Measurements from ENCODE around the gene PRKCQ.

PRKCQ gene

DNA sequence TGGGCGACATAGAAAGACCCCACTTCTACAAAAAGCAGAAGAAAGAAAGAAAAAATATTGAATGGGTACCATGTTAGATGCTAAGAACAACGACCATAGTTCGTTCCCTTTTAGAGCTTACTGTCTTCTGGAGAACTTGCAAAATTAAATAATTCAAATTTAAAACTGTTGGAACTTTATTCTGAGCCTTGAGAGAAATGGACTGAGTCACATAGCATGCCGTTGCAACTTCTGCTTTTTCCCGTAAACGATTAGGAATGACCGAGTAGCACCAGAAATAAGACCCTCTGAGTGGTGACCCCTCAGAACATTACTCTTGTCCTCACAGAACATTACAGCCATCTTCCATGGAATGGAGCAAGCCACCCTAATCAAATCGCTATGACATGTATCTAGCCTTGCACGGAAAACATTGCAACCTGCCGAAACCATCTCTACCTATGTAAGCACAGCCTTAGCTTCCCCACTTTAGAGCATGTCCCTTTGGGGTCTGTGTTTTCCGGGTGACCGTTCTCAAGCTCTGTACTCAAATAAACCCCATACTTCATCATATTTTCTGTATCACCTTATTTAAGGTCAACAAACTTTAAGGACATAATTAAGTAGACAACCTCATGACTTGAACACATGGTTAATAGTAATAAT, 179.1 kb downstream of the PRKCQ start:
- H3K9me3 Mint-ChIP-seq = no peaks in the 10 kb centered on the region
- H3K4me3 Mint-ChIP-seq = no peak overlapping the region
- H3K36me3 Mint-ChIP-seq (ENCODE audit: low read depth) = no peaks in the 10 kb centered on the region
- peaks cover 49% of the 10 kb centered on the region for H3K4me1 Mint-ChIP-seq (ENCODE audit: low read depth)
- H3K27me3 Mint-ChIP-seq = peaks cover 21% of the 10 kb centered on the region
- intact Hi-C loops (cut with micrococcal nuclease) = loop anchor here (2.0 to 10.0 kb wide), 3 partner anchors 312 to 449 kb away; partner anchors contain the start of gene RBM17
- H3K27ac Mint-ChIP-seq = peak overlapping the region; percentile 64

GRCh38 chr10:6400331-6400730, 179.7 kb downstream of the PRKCQ start:
- Mint-ChIP-seq H3K27me3 (peaks cover 21% of the 10 kb centered on the region), H3K4me1 (ENCODE audit: low read depth) (peaks cover 52% of the 10 kb centered on the region), H3K27ac (no peak overlapping the region), H3K4me3 (no peak overlapping the region), H3K9me3 (no peaks in the 10 kb centered on the region), H3K36me3 (ENCODE audit: low read depth) (no peaks in the 10 kb centered on the region)
- intact Hi-C loops (cut with micrococcal nuclease) = loop anchor here (2.0 to 10.0 kb wide), 3 partner anchors 312 to 448 kb away; partner anchors contain the start of gene RBM17

GRCh38 chr10:6399879-6400278, 180.2 kb downstream of the PRKCQ start:
- H3K27ac Mint-ChIP-seq = peak overlapping the region; percentile 63
- H3K9me3 Mint-ChIP-seq = no peaks in the 10 kb centered on the region
- intact Hi-C loops (cut with micrococcal nuclease) = loop anchor here (2.0 to 10.0 kb wide), 3 partner anchors 311 to 448 kb away; partner anchors contain the start of gene RBM17

DNA sequence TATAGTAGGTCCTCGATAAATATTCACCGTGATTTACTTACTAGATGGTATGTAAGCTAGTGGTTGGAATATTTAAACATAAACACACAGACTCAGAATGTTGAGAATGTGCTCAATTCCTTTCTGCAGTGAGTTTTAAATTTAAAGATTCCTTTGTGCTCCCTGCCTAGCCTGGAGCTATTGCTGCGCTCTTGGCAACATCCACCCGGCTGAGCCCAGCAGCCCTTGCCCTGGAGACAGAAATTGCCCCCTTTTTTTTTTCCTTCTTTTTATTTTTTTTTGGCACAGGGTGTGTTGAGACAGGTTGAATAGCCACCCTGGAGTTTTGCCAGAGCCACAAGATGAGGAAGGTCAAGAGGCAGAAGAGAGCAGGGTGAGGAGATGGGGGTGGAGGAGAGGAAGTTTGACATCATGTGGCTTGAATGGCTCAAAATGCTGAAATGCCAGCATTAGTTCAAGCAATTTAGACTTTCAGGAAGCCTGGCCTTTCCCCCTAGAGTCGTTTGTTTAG, 180.8 kb downstream of the PRKCQ start:
- H3K4me3 Mint-ChIP-seq = no peak overlapping the region

More at GRCh38 chr10:6399879-6400278, 180.2 kb downstream of the PRKCQ start:
- H3K4me3 Mint-ChIP-seq = no peak overlapping the region
- no peaks in the 10 kb centered on the region for H3K36me3 Mint-ChIP-seq (ENCODE audit: low read depth)
- H3K27me3 Mint-ChIP-seq = peaks cover 19% of the 10 kb centered on the region
- H3K4me1 Mint-ChIP-seq (ENCODE audit: low read depth) = peaks cover 52% of the 10 kb centered on the region

DNA sequence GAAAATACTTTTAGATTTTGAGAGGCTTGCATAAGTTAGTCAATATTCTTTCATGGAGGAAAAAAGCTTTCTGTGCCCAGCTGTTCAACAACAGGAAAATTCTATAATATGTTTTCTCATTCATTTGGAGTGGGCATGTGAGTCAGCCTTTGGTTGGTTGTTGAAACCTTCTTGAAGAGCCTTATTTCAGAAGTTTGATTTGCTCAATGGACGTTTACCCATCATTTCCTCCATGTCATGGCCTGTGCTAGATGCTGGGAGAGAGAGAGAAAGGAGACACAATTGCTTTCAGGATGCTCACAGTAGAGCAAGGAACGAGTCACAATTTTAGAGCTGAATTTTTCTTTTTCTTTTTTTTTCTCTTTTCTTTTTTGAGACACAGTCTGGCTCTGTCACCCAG, 181.7 kb downstream of the PRKCQ start:
- intact Hi-C loops (cut with micrococcal nuclease) = no loop called here
- peaks cover 52% of the 10 kb centered on the region for H3K4me1 Mint-ChIP-seq (ENCODE audit: low read depth)
- no peaks in the 10 kb centered on the region for H3K9me3 Mint-ChIP-seq
- no peak overlapping the region for H3K4me3 Mint-ChIP-seq
- H3K27me3 Mint-ChIP-seq = peaks cover 9% of the 10 kb centered on the region
- H3K27ac Mint-ChIP-seq = no peak overlapping the region
- H3K36me3 Mint-ChIP-seq (ENCODE audit: low read depth) = no peaks in the 10 kb centered on the region

More for the DNA sequence above, 180.8 kb downstream of the PRKCQ start:
- peak overlapping the region; percentile 63 for H3K27ac Mint-ChIP-seq
- H3K36me3 Mint-ChIP-seq (ENCODE audit: low read depth) = no peaks in the 10 kb centered on the region
- peaks cover 52% of the 10 kb centered on the region for H3K4me1 Mint-ChIP-seq (ENCODE audit: low read depth)
- H3K27me3 Mint-ChIP-seq = peaks cover 13% of the 10 kb centered on the region
- intact Hi-C loops (cut with micrococcal nuclease) = no loop called here
- H3K9me3 Mint-ChIP-seq = no peaks in the 10 kb centered on the region

DNA sequence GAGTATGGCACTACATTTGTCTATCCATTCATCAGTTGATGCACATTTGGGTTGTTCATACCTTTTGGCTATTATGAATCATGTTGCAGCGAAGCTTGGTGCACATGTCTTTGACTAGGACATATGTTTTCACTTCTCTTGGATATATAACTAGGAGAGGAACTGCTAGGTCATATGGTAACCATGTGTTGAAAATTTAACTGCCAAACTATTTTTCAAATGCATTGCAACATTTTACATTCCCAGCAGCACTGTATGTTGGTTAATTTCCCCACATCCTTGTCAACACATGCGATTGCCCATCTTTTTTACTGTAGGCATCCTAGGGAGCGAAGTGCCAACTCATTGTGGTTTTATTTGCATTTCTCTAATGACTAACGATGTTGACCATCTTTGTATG, 183.4 kb downstream of the PRKCQ start:
- intact Hi-C loops (cut with micrococcal nuclease) = no loop called here
- no peak overlapping the region for H3K4me3 Mint-ChIP-seq
- peaks cover under 1% of the 10 kb centered on the region for H3K27me3 Mint-ChIP-seq
- peaks cover 50% of the 10 kb centered on the region for H3K4me1 Mint-ChIP-seq (ENCODE audit: low read depth)
- no peaks in the 10 kb centered on the region for H3K36me3 Mint-ChIP-seq (ENCODE audit: low read depth)
- H3K27ac Mint-ChIP-seq = peak overlapping the region; percentile 37
- H3K9me3 Mint-ChIP-seq = no peaks in the 10 kb centered on the region

DNA sequence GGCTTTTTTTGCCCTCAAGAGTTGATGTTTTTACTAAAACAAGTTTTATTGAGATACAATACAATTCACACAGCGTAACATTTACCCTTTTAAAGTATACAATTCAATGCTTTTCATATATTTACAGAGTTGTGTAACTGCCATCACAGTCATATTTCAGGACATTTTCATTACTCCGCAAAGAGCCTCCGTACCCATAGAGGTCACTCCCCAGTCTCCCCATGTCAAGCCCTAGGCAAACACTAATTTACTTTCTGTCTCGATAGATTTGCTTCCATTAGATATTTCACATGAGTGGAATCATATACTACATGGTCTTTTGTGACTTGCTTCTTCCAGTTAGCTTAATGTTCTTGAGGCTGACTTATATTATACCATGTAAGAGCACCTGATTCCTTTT, 183.8 kb downstream of the PRKCQ start:
- H3K4me3 Mint-ChIP-seq = no peak overlapping the region
- H3K27ac Mint-ChIP-seq = peak overlapping the region; percentile 37
- intact Hi-C loops (cut with micrococcal nuclease) = no loop called here
- H3K4me1 Mint-ChIP-seq (ENCODE audit: low read depth) = peaks cover 50% of the 10 kb centered on the region
- H3K36me3 Mint-ChIP-seq (ENCODE audit: low read depth) = no peaks in the 10 kb centered on the region
- peaks cover under 1% of the 10 kb centered on the region for H3K9me3 Mint-ChIP-seq
- no peaks in the 10 kb centered on the region for H3K27me3 Mint-ChIP-seq

- peaks cover 51% of the 10 kb centered on the region for H3K4me1 Mint-ChIP-seq (ENCODE audit: low read depth)
- H3K9me3 Mint-ChIP-seq = peaks cover 7% of the 10 kb centered on the region
- H3K27ac Mint-ChIP-seq = no peak overlapping the region
- H3K36me3 Mint-ChIP-seq (ENCODE audit: low read depth) = no peaks in the 10 kb centered on the region
- no peaks in the 10 kb centered on the region for H3K27me3 Mint-ChIP-seq
- intact Hi-C loops (cut with micrococcal nuclease) = no loop called here
- H3K4me3 Mint-ChIP-seq = no peak overlapping the region
Measured at GRCh38 chr10:6395606-6396005, 184.5 kb downstream of the PRKCQ start.

- Mint-ChIP-seq H3K4me1 (ENCODE audit: low read depth) (peaks cover 40% of the 10 kb centered on the region), H3K9me3 (peaks cover 22% of the 10 kb centered on the region), H3K27ac (no peak overlapping the region), H3K36me3 (ENCODE audit: low read depth) (peaks cover 5% of the 10 kb centered on the region), H3K4me3 (no peak overlapping the region), H3K27me3 (no peaks in the 10 kb centered on the region)
- intact Hi-C loops (cut with micrococcal nuclease) = no loop called here
Measured at GRCh38 chr10:6394084-6394483, 186.0 kb downstream of the PRKCQ start.

GRCh38 chr10:6393168-6393567, 186.9 kb downstream of the PRKCQ start:
- Mint-ChIP-seq H3K4me3 (no peak overlapping the region), H3K27ac (no peak overlapping the region), H3K9me3 (peaks cover 27% of the 10 kb centered on the region), H3K27me3 (no peaks in the 10 kb centered on the region), H3K36me3 (ENCODE audit: low read depth) (peaks cover 5% of the 10 kb centered on the region), H3K4me1 (ENCODE audit: low read depth) (peaks cover 38% of the 10 kb centered on the region)
- intact Hi-C loops (cut with micrococcal nuclease) = no loop called here

DNA sequence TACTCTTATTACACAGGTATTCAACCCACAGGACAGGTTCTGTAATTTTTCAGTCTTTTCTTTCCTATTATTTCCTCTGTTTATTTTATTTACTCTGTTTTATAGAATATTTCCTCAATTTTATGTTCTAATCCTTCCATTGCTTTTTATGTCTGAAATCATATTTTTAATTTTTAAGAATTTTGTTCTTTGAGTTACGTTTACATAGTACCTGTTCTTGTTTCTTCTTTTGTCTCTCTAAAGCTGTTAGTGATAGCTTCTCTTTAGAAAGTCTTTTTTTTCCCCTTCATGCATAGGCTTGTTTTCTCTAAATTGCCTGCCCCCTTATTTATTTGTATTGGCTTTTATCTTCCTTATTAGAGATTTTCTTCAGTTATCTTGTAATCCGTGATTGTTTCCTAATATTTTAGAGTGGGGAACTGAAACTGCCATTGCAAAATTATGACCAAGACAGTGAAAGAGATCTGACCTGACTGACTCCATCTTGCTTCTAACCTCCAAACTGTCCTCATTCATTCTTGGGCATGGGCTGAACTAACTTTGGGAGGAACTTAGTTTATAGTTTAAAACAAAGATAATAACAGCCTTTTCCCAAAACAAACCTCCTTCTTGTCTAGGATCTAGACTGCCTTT, 189.7 kb downstream of the PRKCQ start:
- Mint-ChIP-seq H3K4me1 (ENCODE audit: low read depth) (peaks cover 38% of the 10 kb centered on the region), H3K9me3 (peaks cover 27% of the 10 kb centered on the region), H3K4me3 (no peak overlapping the region), H3K36me3 (ENCODE audit: low read depth) (peaks cover 5% of the 10 kb centered on the region), H3K27me3 (no peaks in the 10 kb centered on the region), H3K27ac (peak overlapping the region; percentile 14)
- intact Hi-C loops (cut with micrococcal nuclease) = no loop called here

DNA sequence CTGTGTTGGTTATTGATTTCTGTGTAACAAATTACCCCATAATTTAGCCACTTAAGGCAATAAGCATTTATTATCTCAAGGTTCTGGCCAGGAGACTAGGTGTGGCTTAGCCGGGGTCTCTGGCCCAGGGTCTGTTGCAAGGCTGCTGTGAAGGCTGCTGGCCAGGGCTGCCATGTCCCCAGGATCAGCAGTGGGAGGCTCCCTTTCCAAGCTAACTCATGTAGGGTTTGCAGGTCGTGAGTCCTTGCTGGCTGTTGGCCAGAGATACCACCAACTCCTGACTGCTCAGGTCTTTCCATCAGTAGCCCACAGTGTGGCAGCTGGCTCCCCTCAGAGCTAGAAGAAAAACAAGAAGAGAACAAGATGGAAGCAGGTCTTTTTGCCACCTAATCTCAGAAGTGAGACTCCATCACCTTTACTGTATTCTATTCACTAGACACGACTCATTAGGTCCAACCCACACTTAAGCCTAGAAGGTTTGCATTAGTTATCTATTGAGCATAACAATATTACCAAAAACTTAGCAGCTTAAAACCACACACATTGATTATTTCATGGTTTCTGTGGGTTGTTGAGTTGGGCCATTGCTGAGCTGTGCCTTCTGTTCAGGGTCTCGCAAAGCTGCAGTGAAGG, 191.7 kb downstream of the PRKCQ start:
- Mint-ChIP-seq H3K9me3 (peaks cover 27% of the 10 kb centered on the region), H3K36me3 (ENCODE audit: low read depth) (peaks cover 5% of the 10 kb centered on the region), H3K27me3 (no peaks in the 10 kb centered on the region), H3K4me1 (ENCODE audit: low read depth) (peaks cover 49% of the 10 kb centered on the region), H3K4me3 (no peak overlapping the region), H3K27ac (no peak overlapping the region)
- intact Hi-C loops (cut with micrococcal nuclease) = no loop called here

DNA sequence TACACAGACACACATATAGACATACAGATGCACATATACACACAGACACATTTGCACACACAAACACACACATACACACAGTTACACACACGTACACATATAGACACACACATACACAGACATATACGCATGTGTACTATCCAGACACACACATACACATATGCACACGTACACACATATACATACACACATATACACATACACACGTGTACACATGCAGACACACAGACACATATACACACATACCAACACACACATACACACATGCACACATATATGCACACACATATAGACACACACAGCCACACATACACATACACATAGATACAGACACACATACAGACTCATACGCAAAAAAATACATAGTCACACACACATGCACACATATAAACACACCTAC, 193.1 kb downstream of the PRKCQ start:
- intact Hi-C loops (cut with micrococcal nuclease) = no loop called here
- Mint-ChIP-seq H3K4me3 (no peak overlapping the region), H3K27ac (peak overlapping the region; percentile 35), H3K36me3 (ENCODE audit: low read depth) (peaks cover 5% of the 10 kb centered on the region), H3K9me3 (peaks cover 27% of the 10 kb centered on the region), H3K4me1 (ENCODE audit: low read depth) (peaks cover 63% of the 10 kb centered on the region), H3K27me3 (no peaks in the 10 kb centered on the region)

DNA sequence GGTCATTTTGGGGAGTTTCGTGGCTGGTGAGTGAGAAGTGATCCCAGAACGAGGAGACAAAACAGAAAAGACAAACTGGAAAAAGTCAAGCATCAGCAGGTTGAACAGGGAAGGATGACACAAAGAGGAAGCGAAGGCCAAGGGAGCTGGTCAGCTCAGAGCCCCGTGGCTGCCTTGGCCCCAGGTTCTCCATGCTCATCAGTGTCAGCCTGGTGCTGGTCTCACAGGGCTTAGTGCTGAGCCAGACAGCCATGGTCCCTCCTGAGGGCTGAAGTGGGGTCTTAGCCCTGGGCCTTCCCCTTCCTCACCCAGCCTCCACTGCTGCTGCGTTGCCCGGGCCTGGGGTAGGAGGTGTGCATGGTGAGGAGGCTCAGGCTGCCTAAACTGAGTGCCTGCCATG, 193.7 kb downstream of the PRKCQ start:
- H3K4me1 Mint-ChIP-seq (ENCODE audit: low read depth) = peaks cover 63% of the 10 kb centered on the region
- intact Hi-C loops (cut with micrococcal nuclease) = no loop called here

More for the DNA sequence above, 193.7 kb downstream of the PRKCQ start:
- H3K27me3 Mint-ChIP-seq = no peaks in the 10 kb centered on the region
- H3K36me3 Mint-ChIP-seq (ENCODE audit: low read depth) = peaks cover 6% of the 10 kb centered on the region
- peak overlapping the region; percentile 35 for H3K27ac Mint-ChIP-seq
- peaks cover 29% of the 10 kb centered on the region for H3K9me3 Mint-ChIP-seq
- no peak overlapping the region for H3K4me3 Mint-ChIP-seq

Data from dendritic cell treated with granulocyte-macrophage colony-stimulating factor and Interleukin-4, amounts not matched to agents 40 ng/mL and 50 ng/mL, for 4 days (primary cell).